ENCODE measurements around the gene CABP2. TPM values are rescaled to one million over a fixed set of nuclear protein-coding genes. Genes with fewer than 3 reads are reported as not detected.
A peak's percentile ranks its signal among the peaks of the same experiment; 100 is the strongest.
"Not testable (repeated sequence)": the region's sequence is repeated elsewhere in the genome, so short reads cannot be mapped to it uniquely, and the experiment has no call there.

The CABP2 gene
- total RNA-seq, 1 donor from 2014 or later = not detected

- no peak for ATAC-seq
- DNase-seq = no peak
- intact Hi-C loops (cut with micrococcal nuclease) = no loop called here
Observed at GRCh38 chr11:67516806-67517205, 6.4 kb downstream of the CABP2 start.

- no peak for DNase-seq
- intact Hi-C loops (cut with micrococcal nuclease) = no loop called here
Observed at GRCh38 chr11:67514116-67514515, 9.1 kb downstream of the CABP2 start.

GRCh38 chr11:67511558-67511957 lies 11.7 kb downstream of the CABP2 start:
- intact Hi-C loops (cut with micrococcal nuclease); DNase-seq; ATAC-seq: not testable (repeated sequence)

More at GRCh38 chr11:67514116-67514515, 9.1 kb downstream of the CABP2 start:
- ATAC-seq = no peak

- DNase-seq (no peak), ATAC-seq (no peak)
Observed at GRCh38 chr11:67510023-67510345, 13.3 kb downstream of the CABP2 start.

GRCh38 chr11:67508486-67509121 lies 14.6 kb downstream of the CABP2 start:
- intact Hi-C loops (cut with micrococcal nuclease) = no loop called here
- DNase-seq (peak; percentile 100), ATAC-seq (peak; percentile 62)

More at GRCh38 chr11:67510023-67510345, 13.3 kb downstream of the CABP2 start:
- intact Hi-C loops (cut with micrococcal nuclease) = no loop called here

GRCh38 chr11:67507864-67508485 lies 15.3 kb downstream of the CABP2 start, which contains the start of gene CDK2AP2:
TSS of gene CDK2AP2 (minus strand) at chr11:67508162. CDS start at chr11:67508082, 80 bp downstream.
- intact Hi-C loops (cut with micrococcal nuclease) = no loop called here
- DNase-seq (peak; percentile 100), ATAC-seq (peak; percentile 82)

GRCh38 chr11:67507242-67507863 lies 15.9 kb downstream of the CABP2 start:
- ATAC-seq (peak; percentile 4), DNase-seq (no peak)
- intact Hi-C loops (cut with micrococcal nuclease) = no loop called here

GRCh38 chr11:67506426-67507051 lies 16.7 kb downstream of the CABP2 start:
- ATAC-seq = no peak
- DNase-seq = no peak
- intact Hi-C loops (cut with micrococcal nuclease) = no loop called here

GRCh38 chr11:67505605-67506396 lies 17.4 kb downstream of the CABP2 start:
- ATAC-seq = peak; percentile 62
- intact Hi-C loops (cut with micrococcal nuclease) = no loop called here
- peak; percentile 94 for DNase-seq

GRCh38 chr11:67504950-67505581 lies 18.2 kb downstream of the CABP2 start, which contains the start of gene PITPNM1:
TSS of gene PITPNM1 (minus strand) at chr11:67505363. CDS start at chr11:67504180, 1,183 bp downstream.
- intact Hi-C loops (cut with micrococcal nuclease) = no loop called here
- DNase-seq = peak; percentile 90
- ATAC-seq = peak; percentile 62

GRCh38 chr11:67504005-67504949 lies 19.0 kb downstream of the CABP2 start:
- intact Hi-C loops (cut with micrococcal nuclease) = no loop called here
- ATAC-seq = no peak
- peak; percentile 62 for DNase-seq

- no peak for ATAC-seq
- DNase-seq = no peak
- intact Hi-C loops (cut with micrococcal nuclease) = no loop called here
Observed at GRCh38 chr11:67503119-67504004, 19.9 kb downstream of the CABP2 start.

GRCh38 chr11:67502328-67502979 lies 20.8 kb downstream of the CABP2 start:
- DNase-seq (no peak), ATAC-seq (no peak)
- intact Hi-C loops (cut with micrococcal nuclease) = no loop called here

GRCh38 chr11:67501854-67502253 lies 21.4 kb downstream of the CABP2 start:
- intact Hi-C loops (cut with micrococcal nuclease) = no loop called here
- DNase-seq (no peak), ATAC-seq (no peak)

GRCh38 chr11:67500831-67501715 lies 22.2 kb downstream of the CABP2 start:
- intact Hi-C loops (cut with micrococcal nuclease) = no loop called here
- ATAC-seq (no peak), DNase-seq (no peak)
